Activated CD8-positive, alpha-beta memory T cell treated with anti-CD3 and anti-CD28 coated beads, Interleukin-2, amount 10 ng/mL, durations not matched to agents 7 days and 5 days (primary cell): ENCODE measurements around the gene NUP210. TPM values are rescaled to one million over a fixed set of nuclear protein-coding genes. Genes with fewer than 3 reads are reported as not detected.

ENCODE experiments used
- ATAC-seq: fragments of 150-1000 bp; cut with Tn5 transposase; one replicate; pipeline ENCODE4 v1.10.0; 2021; ENCODE audit warnings: moderate library complexity
- CTCF ChIA-PET: fragments of 350-600 bp; sonication (Branson Sonifier 250); formaldehyde crosslinking; loops from one replicate; lab custom pipeline; 2021; ENCODE audit warnings: antibody characterized with exemption; lab: Charles Lee
- DNase-seq: peaks from one replicate; pipeline ENCODE4 v3.0.0-alpha.2; 2020
- H3K27ac Mint-ChIP-seq: one replicate; pipeline ENCODE4 v1.8.0; 2021; ENCODE audit warnings: mild to moderate bottlenecking, mixed read lengths
- H3K27me3 Mint-ChIP-seq: one replicate; pipeline ENCODE4 v1.8.0; 2021; ENCODE audit warnings: mixed read lengths
- H3K36me3 Mint-ChIP-seq: one replicate; pipeline ENCODE4 v1.8.0; 2021; ENCODE audit warnings: mild to moderate bottlenecking, mixed read lengths
- H3K4me1 Mint-ChIP-seq: one replicate; pipeline ENCODE4 v1.8.0; 2021; ENCODE audit warnings: mixed read lengths
- H3K4me3 Mint-ChIP-seq: one replicate; pipeline ENCODE4 v1.8.0; 2021; ENCODE audit warnings: mild to moderate bottlenecking, moderate library complexity, mixed read lengths
- H3K9me3 Mint-ChIP-seq: one replicate; pipeline ENCODE4 v1.8.0; 2022; ENCODE audit warnings: low read depth, mixed read lengths
- total RNA-seq, 2 experiments: library from RNA; stranded (reverse); gene quantifications; one replicate each; pipeline ENCODE4 v1.2.3, GENCODE V29; 2021

The NUP210 gene
- total RNA-seq, 2 experiments from 2014 or later, result 186 to 236 TPM

DNA sequence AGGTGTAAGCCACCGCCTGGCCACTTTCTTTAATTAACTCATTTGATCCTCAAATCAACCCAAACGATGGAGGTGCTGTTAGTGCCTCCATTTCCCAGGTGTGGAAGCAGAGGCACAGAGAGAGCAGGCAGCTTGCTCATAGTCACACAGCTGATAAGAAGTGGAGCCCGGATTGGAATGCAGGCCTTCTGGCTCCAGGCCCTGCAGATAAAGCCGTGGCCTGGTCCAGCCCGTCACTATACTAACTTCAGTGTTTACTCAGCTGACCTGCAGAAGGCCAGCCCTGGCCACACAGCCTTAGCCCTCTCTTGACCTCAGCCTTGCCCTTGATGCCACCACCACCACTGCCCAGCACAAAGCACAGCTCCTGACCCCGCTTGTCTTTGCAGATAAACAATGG is 116.7 kb downstream of the NUP210 start:
- Mint-ChIP-seq H3K27me3 (peaks cover 14% of the 10 kb centered on the region), H3K4me1 (peaks cover 10% of the 10 kb centered on the region), H3K9me3 (no peaks in the 10 kb centered on the region), H3K36me3 (peaks cover under 1% of the 10 kb centered on the region), H3K27ac (no peak overlapping the region), H3K4me3 (no peak overlapping the region)
- no peak for ATAC-seq
- CTCF ChIA-PET, result interaction anchor here (0.9 to 1.3 kb wide), 3 partner anchors 19 to 211 kb away, joined by 3 to 8 read pairs (median 3); no protein-coding TSS in a partner anchor
- no peak for DNase-seq

GRCh38 chr3:13301286-13301987 is 118.7 kb downstream of the NUP210 start:
- ATAC-seq (peak; percentile 38), DNase-seq (no peak)
- Mint-ChIP-seq H3K27ac (no peak overlapping the region), H3K4me3 (no peak overlapping the region), H3K4me1 (peaks cover 16% of the 10 kb centered on the region), H3K27me3 (peaks cover 26% of the 10 kb centered on the region), H3K9me3 (no peaks in the 10 kb centered on the region), H3K36me3 (no peaks in the 10 kb centered on the region)
- CTCF ChIA-PET, result interaction anchor here (1.4 kb wide), 1 partner anchor 10 kb away, joined by 3 read pairs; no protein-coding TSS in a partner anchor

- ATAC-seq (no peak), DNase-seq (no peak)
- Mint-ChIP-seq H3K27ac (no peak overlapping the region), H3K27me3 (peaks cover 29% of the 10 kb centered on the region), H3K4me3 (no peak overlapping the region), H3K36me3 (no peaks in the 10 kb centered on the region), H3K4me1 (peaks cover 16% of the 10 kb centered on the region), H3K9me3 (no peaks in the 10 kb centered on the region)
- CTCF ChIA-PET, result interaction anchor here (0.7 to 1.4 kb wide), 2 partner anchors 10 to 46 kb away, joined by 3 read pairs; no protein-coding TSS in a partner anchor
Measured at GRCh38 chr3:13300546-13301285, 119.4 kb downstream of the NUP210 start.

DNA sequence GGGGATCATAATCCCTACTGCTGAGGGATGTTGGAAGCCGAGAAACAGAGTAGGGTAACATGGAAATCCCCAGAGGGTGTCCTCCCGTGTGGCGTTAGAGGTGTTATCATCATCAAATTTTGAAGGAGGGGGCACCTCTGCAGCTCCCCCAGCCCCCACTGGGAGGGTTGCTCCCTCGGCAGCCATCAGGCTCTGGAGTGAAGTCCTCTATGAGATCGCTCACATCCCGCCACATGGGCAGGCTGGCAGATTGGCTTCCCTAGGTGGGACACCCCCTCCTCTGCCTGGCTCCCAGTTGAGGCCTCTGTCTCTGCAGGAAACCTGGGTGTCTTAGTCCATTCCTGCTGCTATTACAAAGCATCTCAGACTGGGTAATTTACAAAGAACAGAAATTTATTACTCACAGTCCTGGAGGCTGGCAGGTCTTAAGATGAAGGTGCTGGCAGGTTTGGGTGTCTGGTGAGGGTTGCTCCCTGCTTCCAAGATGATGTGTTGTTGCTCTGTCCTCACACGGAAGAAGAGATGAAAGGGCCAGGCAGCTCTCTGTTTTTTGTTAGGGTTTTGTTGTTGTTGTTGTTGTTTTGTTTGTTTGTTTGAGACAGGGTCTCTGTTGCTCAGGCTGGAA is 120.5 kb downstream of the NUP210 start:
- Mint-ChIP-seq H3K27me3 (peaks cover 37% of the 10 kb centered on the region), H3K9me3 (no peaks in the 10 kb centered on the region), H3K4me1 (peaks cover 16% of the 10 kb centered on the region), H3K27ac (no peak overlapping the region), H3K36me3 (no peaks in the 10 kb centered on the region), H3K4me3 (no peak overlapping the region)
- CTCF ChIA-PET, result no interaction called here
- ATAC-seq (no peak), DNase-seq (no peak)

- no peak overlapping the region for H3K4me3 Mint-ChIP-seq
- CTCF ChIA-PET, result interaction anchor here (0.8 kb wide), 1 partner anchor 156 kb away, joined by 3 read pairs; no protein-coding TSS in a partner anchor
- no peaks in the 10 kb centered on the region for H3K9me3 Mint-ChIP-seq
- ATAC-seq (no peak), DNase-seq (no peak)
- peaks cover 13% of the 10 kb centered on the region for H3K4me1 Mint-ChIP-seq
- H3K36me3 Mint-ChIP-seq, result no peaks in the 10 kb centered on the region
- no peak overlapping the region for H3K27ac Mint-ChIP-seq
- peaks cover 47% of the 10 kb centered on the region for H3K27me3 Mint-ChIP-seq
Measured at GRCh38 chr3:13296662-13297061, 123.5 kb downstream of the NUP210 start.

- DNase-seq, result no peak
- CTCF ChIA-PET, result no interaction called here
- peaks cover 44% of the 10 kb centered on the region for H3K27me3 Mint-ChIP-seq
- H3K36me3 Mint-ChIP-seq, result no peaks in the 10 kb centered on the region
- H3K4me3 Mint-ChIP-seq, result no peak overlapping the region
- H3K9me3 Mint-ChIP-seq, result no peaks in the 10 kb centered on the region
- H3K4me1 Mint-ChIP-seq, result peaks cover 6% of the 10 kb centered on the region
- no peak overlapping the region for H3K27ac Mint-ChIP-seq
- no peak for ATAC-seq
Measured at GRCh38 chr3:13294442-13295351, 125.4 kb downstream of the NUP210 start.

DNA sequence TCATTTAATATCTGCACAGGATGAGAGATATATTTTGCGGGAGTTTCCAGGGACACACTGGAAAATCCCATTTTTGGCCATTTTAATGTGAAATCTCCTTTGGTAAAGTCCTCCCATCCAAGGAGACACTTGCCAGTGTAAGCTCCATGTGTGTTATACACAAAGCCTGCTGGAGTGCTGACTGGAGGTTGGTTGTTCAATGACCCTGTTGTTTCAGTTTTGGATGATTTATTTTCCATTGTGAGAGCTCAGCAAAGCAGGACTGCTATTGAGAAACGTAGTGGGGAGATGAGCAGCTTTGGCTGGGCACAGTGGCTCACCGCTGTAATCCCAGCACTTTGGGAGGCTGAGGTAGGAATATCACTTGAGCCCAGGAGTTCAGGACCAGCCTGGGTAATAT is 127.7 kb downstream of the NUP210 start:
- no peak overlapping the region for H3K4me3 Mint-ChIP-seq
- H3K27me3 Mint-ChIP-seq, result peaks cover 48% of the 10 kb centered on the region
- no peak for DNase-seq
- H3K27ac Mint-ChIP-seq, result no peak overlapping the region
- no peaks in the 10 kb centered on the region for H3K36me3 Mint-ChIP-seq
- CTCF ChIA-PET, result interaction anchor here (0.7 kb wide), 1 partner anchor 169 kb away, joined by 3 read pairs; no protein-coding TSS in a partner anchor
- ATAC-seq, result no peak
- H3K4me1 Mint-ChIP-seq, result peaks cover 6% of the 10 kb centered on the region
- H3K9me3 Mint-ChIP-seq, result no peaks in the 10 kb centered on the region

DNA sequence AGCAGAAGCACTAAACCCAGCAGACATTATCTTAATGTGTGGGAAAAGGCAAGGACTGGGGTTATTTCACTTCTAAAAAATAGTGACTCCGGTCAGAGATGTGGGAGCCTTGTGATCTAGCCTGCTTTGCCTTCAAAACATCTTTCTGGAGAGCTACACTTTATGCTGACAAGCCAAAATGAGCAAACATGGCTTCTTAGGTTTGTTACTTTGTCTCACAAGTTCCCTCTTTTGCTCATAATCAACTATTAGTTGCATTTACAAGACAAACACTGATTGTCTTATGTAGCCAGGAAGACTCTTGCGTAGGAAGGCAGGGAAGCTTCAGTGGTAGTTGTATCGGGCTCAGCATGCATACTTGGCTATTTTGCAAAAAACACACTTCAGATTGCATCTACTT is 129.2 kb downstream of the NUP210 start:
- CTCF ChIA-PET, result interaction anchor here (0.7 kb wide), 1 partner anchor 10 kb away, joined by 3 read pairs; no protein-coding TSS in a partner anchor

GRCh38 chr3:13289771-13290285 is 130.3 kb downstream of the NUP210 start:
- Mint-ChIP-seq H3K27me3 (peaks cover 39% of the 10 kb centered on the region), H3K27ac (no peak overlapping the region), H3K9me3 (peaks cover 9% of the 10 kb centered on the region), H3K36me3 (peaks cover 4% of the 10 kb centered on the region), H3K4me1 (no peaks in the 10 kb centered on the region), H3K4me3 (no peak overlapping the region)
- no peak for ATAC-seq
- CTCF ChIA-PET, result no interaction called here
- DNase-seq, result no peak

More for the DNA sequence above, 129.2 kb downstream of the NUP210 start:
- Mint-ChIP-seq H3K4me3 (no peak overlapping the region), H3K9me3 (peaks cover 9% of the 10 kb centered on the region), H3K36me3 (peaks cover 4% of the 10 kb centered on the region), H3K27ac (no peak overlapping the region), H3K4me1 (no peaks in the 10 kb centered on the region), H3K27me3 (peaks cover 42% of the 10 kb centered on the region)
- DNase-seq, result no peak
- ATAC-seq, result no peak

GRCh38 chr3:13288732-13289718 is 131.1 kb downstream of the NUP210 start:
- no peak for ATAC-seq
- no peak overlapping the region for H3K27ac Mint-ChIP-seq
- no peak overlapping the region for H3K4me3 Mint-ChIP-seq
- peaks cover 10% of the 10 kb centered on the region for H3K36me3 Mint-ChIP-seq
- H3K9me3 Mint-ChIP-seq, result peaks cover 9% of the 10 kb centered on the region
- no peak for DNase-seq
- CTCF ChIA-PET, result interaction anchor here (1.4 kb wide), 1 partner anchor 197 kb away, joined by 4 read pairs; no protein-coding TSS in a partner anchor
- H3K27me3 Mint-ChIP-seq, result peaks cover 43% of the 10 kb centered on the region
- H3K4me1 Mint-ChIP-seq, result no peaks in the 10 kb centered on the region

- peaks cover 6% of the 10 kb centered on the region for H3K4me1 Mint-ChIP-seq
- CTCF ChIA-PET, result interaction anchor here (1.4 kb wide), 1 partner anchor 196 kb away, joined by 4 read pairs; no protein-coding TSS in a partner anchor
- no peak overlapping the region for H3K27ac Mint-ChIP-seq
- peaks cover 50% of the 10 kb centered on the region for H3K27me3 Mint-ChIP-seq
- ATAC-seq (no peak), DNase-seq (no peak)
- H3K4me3 Mint-ChIP-seq, result no peak overlapping the region
- H3K36me3 Mint-ChIP-seq, result peaks cover 18% of the 10 kb centered on the region
- H3K9me3 Mint-ChIP-seq, result peaks cover 9% of the 10 kb centered on the region
Measured at GRCh38 chr3:13287833-13288232, 132.3 kb downstream of the NUP210 start.
